PC-3 (cell line): ENCODE measurements around the gene CALB2. TPM values are rescaled to one million over a fixed set of nuclear protein-coding genes. Genes with fewer than 3 reads are reported as not detected.

ENCODE experiments used
- ATAC-seq: fragments of 200-7000 bp; cut with Tn5 transposase; 2 replicates; pipeline ENCODE4 v1.9.1; 2020; ENCODE audit warnings: mild to moderate bottlenecking, moderate library complexity
- BruUV-seq: library from RNA; stranded (reverse); fragments of 400-500 nt; replicated peaks from 2 replicates; lab custom pipeline; 2021; lab: Mats Ljungman, UMichigan
- CTCF ChIA-PET: fragments of 300-600 bp; sonication (Branson Sonifier 250); formaldehyde crosslinking; loops from one replicate; lab custom pipeline; 2022; ENCODE audit warnings: antibody characterized with exemption; lab: Charles Lee
- POLR2A ChIA-PET: fragments of 300-600 bp; sonication (Branson Sonifier 250); formaldehyde crosslinking; loops from one replicate; lab custom pipeline; 2022; ENCODE audit warnings: antibody characterized with exemption; ENCODE audit not compliant: unreplicated experiment; lab: Charles Lee
- DNase-seq: peaks from one replicate; pipeline ENCODE4 v3.0.0-alpha.2; 2015
- H2AFZ ChIP-seq: fragments of 300-600 bp; sonication (generic); 2 replicates; pipeline ENCODE4 v1.6.0; 2016; ENCODE audit warnings: antibody characterized with exemption, low read length
- H3F3A ChIP-seq: fragments of 300-600 bp; sonication (generic); one replicate; pipeline ENCODE4 v1.6.0; 2017; ENCODE audit warnings: antibody characterized with exemption, low read length, control low read depth, mild to moderate bottlenecking; ENCODE audit not compliant: unreplicated experiment
- H3K27ac ChIP-seq: fragments of 300-600 bp; sonication (generic); 2 replicates; pipeline ENCODE4 v1.5.1; 2016; ENCODE audit warnings: mild to moderate bottlenecking, low read length
- H3K27me3 ChIP-seq: fragments of 300-600 bp; sonication (generic); 2 replicates; pipeline ENCODE4 v1.6.1; 2016; ENCODE audit warnings: low read length, mixed read lengths
- H3K36me3 ChIP-seq: fragments of 300-600 bp; sonication (generic); 2 replicates; pipeline ENCODE4 v1.6.1; 2016; ENCODE audit warnings: low read depth, mixed run types, low read length, mixed read lengths
- H3K4me1 ChIP-seq: fragments of 300-600 bp; sonication (generic); 2 replicates; pipeline ENCODE4 v1.5.1; 2016; ENCODE audit warnings: low read length; ENCODE audit not compliant: insufficient read depth
- H3K4me2 ChIP-seq: fragments of 300-600 bp; sonication (generic); 2 replicates; pipeline ENCODE4 v1.6.0; 2016; ENCODE audit warnings: low read length
- H3K4me3 ChIP-seq: fragments of 300-600 bp; sonication (generic); 2 replicates; pipeline ENCODE4 v1.5.1; 2016; ENCODE audit warnings: mild to moderate bottlenecking, low read length, mixed read lengths
- H3K79me2 ChIP-seq: fragments of 300-600 bp; sonication (generic); 2 replicates; pipeline ENCODE4 v1.6.1; 2017; ENCODE audit warnings: low read length, mixed read lengths
- H3K9ac ChIP-seq: fragments of 300-600 bp; sonication (generic); 2 replicates; pipeline ENCODE4 v1.6.0; 2016; ENCODE audit warnings: mild to moderate bottlenecking, low read length
- H3K9me2 ChIP-seq: fragments of 300-600 bp; sonication (generic); replicated peaks from 2 replicates; pipeline ENCODE4 v1.6.1; 2016; ENCODE audit warnings: mixed run types, low read length, mixed read lengths
- H3K9me3 ChIP-seq: fragments of 300-600 bp; sonication (generic); 2 replicates; pipeline ENCODE4 v1.6.1; 2016; ENCODE audit warnings: low read length, mixed read lengths
- H4K20me1 ChIP-seq: fragments of 300-600 bp; sonication (generic); 2 replicates; pipeline ENCODE4 v1.6.1; 2016; ENCODE audit warnings: low read length, mixed read lengths
- CTCF ChIP-seq: fragments of 300-600 bp; sonication (generic); conservative IDR thresholded peaks from 2 replicates; pipeline ENCODE4 v1.5.1; 2017; ENCODE audit warnings: antibody characterized with exemption, low read depth, mild to moderate bottlenecking, low read length
- EZH2 ChIP-seq: fragments of 300-600 bp; sonication (generic); IDR thresholded peaks from one replicate; pipeline ENCODE4 v1.6.1; 2017; ENCODE audit warnings: antibody characterized with exemption, mild to moderate bottlenecking, low read length; ENCODE audit not compliant: unreplicated experiment
- EZH2phosphoT487 ChIP-seq: fragments of 300-600 bp; sonication (generic); IDR thresholded peaks from 2 replicates; pipeline ENCODE4 v1.6.1; 2018; ENCODE audit warnings: mild to moderate bottlenecking, antibody characterized with exemption, low read length, borderline replicate concordance
- intact Hi-C: fragments of 100-400 bp; cut with micrococcal nuclease; formaldehyde crosslinking; loops from 2 replicates; pipeline ENCODE4 v1.9.0; 2023
- total RNA-seq: library from RNA; depleted of rRNA; stranded (reverse); fragments of >200 nt; gene quantifications from 2 replicates; pipeline ENCODE4 v1.2.3, GENCODE V29; 2014

CALB2 gene
- total RNA-seq, 1 experiment from 2014 or later: 0.47 TPM

GRCh38 chr16:71359431-71359830, 908 bp downstream of the CALB2 start:
- no peak overlapping the region for H3K9ac ChIP-seq
- H2AFZ ChIP-seq: no peak overlapping the region
- no peak overlapping the region for H3K27ac ChIP-seq
- H3K4me3 ChIP-seq: no peak overlapping the region
- ChIA-PET POLR2A (no interaction called here), CTCF (no interaction called here)
- no peak for DNase-seq
- H3K4me1 ChIP-seq: peaks cover 12% of the 10 kb centered on the region; the same call in 1 of the 2 replicates
- no TSS peak for BruUV-seq
- TF ChIP-seq CTCF (no peak), EZH2 (no peak), EZH2phosphoT487 (no peak)
- no peaks in the 10 kb centered on the region for H3K36me3 ChIP-seq
- H3K27me3 ChIP-seq: no peaks in the 10 kb centered on the region
- no peaks in the 10 kb centered on the region for H3K9me2 ChIP-seq
- intact Hi-C loops: loop anchor here (2.0 kb wide), 1 partner anchor 145 kb away; no protein-coding TSS in a partner anchor
- H4K20me1 ChIP-seq: no peaks in the 10 kb centered on the region
- ATAC-seq: no peak
- no peaks in the 10 kb centered on the region for H3K9me3 ChIP-seq
- no peak overlapping the region for H3K4me2 ChIP-seq
- no peaks in the 10 kb centered on the region for H3F3A ChIP-seq
- no peaks in the 10 kb centered on the region for H3K79me2 ChIP-seq

- peak; percentile 83 for DNase-seq
- peaks cover 12% of the 10 kb centered on the region; the same call in 1 of the 2 replicates for H3K4me1 ChIP-seq
- intact Hi-C loops: no loop called here
- H3K9me3 ChIP-seq: no peaks in the 10 kb centered on the region
- CTCF ChIA-PET: no interaction called here
- H3K9ac ChIP-seq: no peak overlapping the region
- H3K36me3 ChIP-seq: no peaks in the 10 kb centered on the region
- peak; percentile 75 for ATAC-seq
- TF ChIP-seq CTCF (no peak), EZH2 (no peak), EZH2phosphoT487 (no peak)
- no peaks in the 10 kb centered on the region for H3F3A ChIP-seq
- no peaks in the 10 kb centered on the region for H3K79me2 ChIP-seq
- no peak overlapping the region for H3K4me3 ChIP-seq
- no peaks in the 10 kb centered on the region for H4K20me1 ChIP-seq
- H3K27me3 ChIP-seq: no peaks in the 10 kb centered on the region
- POLR2A ChIA-PET: no interaction called here
- H3K4me2 ChIP-seq: peak overlapping the region; percentile 54
- BruUV-seq: no TSS peak
- no peaks in the 10 kb centered on the region for H3K9me2 ChIP-seq
- H2AFZ ChIP-seq: no peak overlapping the region
- no peak overlapping the region for H3K27ac ChIP-seq
Observed at GRCh38 chr16:71360378-71360777, 1.9 kb downstream of the CALB2 start.

GRCh38 chr16:71364133-71364681, 5.7 kb downstream of the CALB2 start:
- 0 out of 2 replicates have a peak, but pooled peaks cover 5% of the 10 kb centered on the region for H3K27me3 ChIP-seq
- no peak for ATAC-seq
- H3K36me3 ChIP-seq: no peaks in the 10 kb centered on the region
- no peak for TF ChIP-seq EZH2phosphoT487
- TF ChIP-seq EZH2: no peak
- no peak for TF ChIP-seq CTCF
- no peaks in the 10 kb centered on the region for H3K79me2 ChIP-seq
- H4K20me1 ChIP-seq: no peaks in the 10 kb centered on the region
- H3K4me3 ChIP-seq: no peak overlapping the region
- no peak overlapping the region for H3K9ac ChIP-seq
- H3K9me2 ChIP-seq: no peaks in the 10 kb centered on the region
- ChIA-PET POLR2A (no interaction called here), CTCF (no interaction called here)
- H3K4me1 ChIP-seq: peaks cover 12% of the 10 kb centered on the region; the same call in 1 of the 2 replicates
- H3K27ac ChIP-seq: no peak overlapping the region
- H2AFZ ChIP-seq: no peak overlapping the region
- no peak for DNase-seq
- no peak overlapping the region for H3K4me2 ChIP-seq
- H3F3A ChIP-seq: no peaks in the 10 kb centered on the region
- intact Hi-C loops: no loop called here
- BruUV-seq: no TSS peak
- H3K9me3 ChIP-seq: no peaks in the 10 kb centered on the region
